ENCODE measurements around the gene M6PR.
A peak's percentile ranks its signal among the peaks of the same experiment; 100 is the strongest.
"Not testable (repeated sequence)": the region's sequence is repeated elsewhere in the genome, so short reads cannot be mapped to it uniquely, and the experiment has no call there.

The M6PR gene

GRCh38 chr12:8950702-8951478 is 1.4 kb upstream of the M6PR start:
- DNase-seq: no peak

- no peak for DNase-seq
These were observed 729 bp upstream of the M6PR start for GRCh38 chr12:8950221-8950527.

- DNase-seq: no peak
These were observed 624 bp downstream of the M6PR start for GRCh38 chr12:8948701-8949341.

GRCh38 chr12:8947737-8948136 is 1.7 kb downstream of the M6PR start:
- no peak for DNase-seq

GRCh38 chr12:8946733-8947132 is 2.7 kb downstream of the M6PR start:
- no peak for DNase-seq

- no peak for DNase-seq
These were observed 5.8 kb downstream of the M6PR start for GRCh38 chr12:8943565-8944186.

GRCh38 chr12:8941691-8942478 is 7.6 kb downstream of the M6PR start:
- no peak for DNase-seq

GRCh38 chr12:8937842-8938442 is 11.5 kb downstream of the M6PR start:
- not testable (repeated sequence) for DNase-seq

- no peak for DNase-seq
These were observed 12.7 kb downstream of the M6PR start for GRCh38 chr12:8936735-8937134.

GRCh38 chr12:8934080-8934479 is 15.4 kb downstream of the M6PR start:
- not testable (repeated sequence) for DNase-seq

GRCh38 chr12:8932464-8932863 is 17.0 kb downstream of the M6PR start:
- not testable (repeated sequence) for DNase-seq

GRCh38 chr12:8930655-8931323 is 18.7 kb downstream of the M6PR start:
- not testable (repeated sequence) for DNase-seq

GRCh38 chr12:8922544-8922943 is 26.9 kb downstream of the M6PR start:
- no peak for DNase-seq

GRCh38 chr12:8919643-8920042 is 29.8 kb downstream of the M6PR start:
- not testable (repeated sequence) for DNase-seq

- DNase-seq: no peak
These were observed 31.7 kb downstream of the M6PR start for GRCh38 chr12:8917751-8918150.

GRCh38 chr12:8917031-8917430 is 32.4 kb downstream of the M6PR start:
- DNase-seq: no peak

GRCh38 chr12:8916154-8916553 is 33.3 kb downstream of the M6PR start:
- DNase-seq: no peak

- no peak for DNase-seq
These were observed 34.5 kb downstream of the M6PR start for GRCh38 chr12:8914716-8915526.

- peak; percentile 52 for DNase-seq
These were observed 35.3 kb downstream of the M6PR start, which contains the start of gene PHC1 for GRCh38 chr12:8914033-8914715. Gene PHC1, plus strand, starts transcription at chr12:8914509. Its CDS starts 3,169 bp downstream, at chr12:8917678.

- DNase-seq: no peak
These were observed 35.8 kb downstream of the M6PR start for GRCh38 chr12:8913702-8914032.

- DNase-seq: no peak
These were observed 36.5 kb downstream of the M6PR start for GRCh38 chr12:8912914-8913313.

All from NCI-H2171 (cell line).